DOHH2 (cell line): ENCODE measurements around the gene CRTC3.

Experiments used
- H3F3A ChIP-seq: fragments of 200-600 bp; sonication (generic), shearing (Covaris generic); 2 replicates; pipeline ENCODE4 v1.6.0; 2016; ENCODE audit warnings: antibody characterized with exemption, mild to moderate bottlenecking; ENCODE audit not compliant: control insufficient read depth, insufficient read depth
- H3K27ac ChIP-seq: fragments of 200-600 bp; sonication (generic); 2 replicates; pipeline ENCODE4 v1.5.1; 2014; ENCODE audit warnings: low read depth, mild to moderate bottlenecking, low read length, moderate library complexity
- H3K27me3 ChIP-seq: fragments of 200-600 bp; sonication (generic); 2 replicates; pipeline ENCODE4 v1.6.1; 2014; ENCODE audit warnings: mild to moderate bottlenecking, low read length, mixed read lengths; ENCODE audit not compliant: control insufficient read depth
- H3K36me3 ChIP-seq: fragments of 200-600 bp; sonication (generic); 2 replicates; pipeline ENCODE4 v1.6.1; 2014; ENCODE audit warnings: mild to moderate bottlenecking, low read length, moderate library complexity, mixed read lengths; ENCODE audit not compliant: control insufficient read depth
- H3K4me1 ChIP-seq: fragments of 200-600 bp; sonication (generic); 2 replicates; pipeline ENCODE4 v1.6.1; 2014; ENCODE audit warnings: mild to moderate bottlenecking, low read length, mixed read lengths; ENCODE audit not compliant: control insufficient read depth
- H3K4me2 ChIP-seq: fragments of 200-600 bp; sonication (generic); 2 replicates; pipeline ENCODE4 v1.6.0; 2014; ENCODE audit warnings: mild to moderate bottlenecking, low read length, moderate library complexity
- H3K4me3 ChIP-seq: fragments of 200-600 bp; sonication (generic); 2 replicates; pipeline ENCODE4 v1.5.1; 2014; ENCODE audit warnings: mild to moderate bottlenecking, low read length, mixed read lengths
- H3K79me2 ChIP-seq: fragments of 200-600 bp; sonication (generic); 2 replicates; pipeline ENCODE4 v1.6.1; 2014; ENCODE audit warnings: mild to moderate bottlenecking, low read length, mixed read lengths; ENCODE audit not compliant: control insufficient read depth
- H3K9me2 ChIP-seq: fragments of 200-600 bp; sonication (generic); replicated peaks from 2 replicates; pipeline ENCODE4 v1.6.1; 2014; ENCODE audit warnings: mild to moderate bottlenecking, low read length, mixed read lengths; ENCODE audit not compliant: control insufficient read depth
- H3K9me3 ChIP-seq: fragments of 200-600 bp; sonication (generic); 2 replicates; pipeline ENCODE4 v1.6.1; 2014; ENCODE audit warnings: antibody characterized with exemption, low read length, mixed read lengths; ENCODE audit not compliant: control insufficient read depth, insufficient read depth
- H4K20me1 ChIP-seq: fragments of 200-600 bp; sonication (generic); 2 replicates; pipeline ENCODE4 v1.6.0; 2014; ENCODE audit warnings: low read depth, mild to moderate bottlenecking, antibody characterized with exemption, low read length, moderate library complexity; ENCODE audit not compliant: control insufficient read depth, insufficient read depth
- EZH2phosphoT487 ChIP-seq: fragments of 200-600 bp; sonication (generic); IDR thresholded peaks from 2 replicates; pipeline ENCODE4 v1.6.1; 2017; ENCODE audit warnings: borderline replicate concordance, mild to moderate bottlenecking, antibody characterized with exemption, low read length, moderate library complexity, mixed read lengths
- TF ChIP-seq, protein P1 (sequence below): fragments of 200-600 bp; sonication (generic); IDR thresholded peaks from one replicate; pipeline ENCODE4 v1.5.1; 2014; ENCODE audit warnings: antibody characterized with exemption, mild to moderate bottlenecking, low read depth, low read length; ENCODE audit not compliant: poor library complexity, severe bottlenecking

CRTC3 gene

DNA sequence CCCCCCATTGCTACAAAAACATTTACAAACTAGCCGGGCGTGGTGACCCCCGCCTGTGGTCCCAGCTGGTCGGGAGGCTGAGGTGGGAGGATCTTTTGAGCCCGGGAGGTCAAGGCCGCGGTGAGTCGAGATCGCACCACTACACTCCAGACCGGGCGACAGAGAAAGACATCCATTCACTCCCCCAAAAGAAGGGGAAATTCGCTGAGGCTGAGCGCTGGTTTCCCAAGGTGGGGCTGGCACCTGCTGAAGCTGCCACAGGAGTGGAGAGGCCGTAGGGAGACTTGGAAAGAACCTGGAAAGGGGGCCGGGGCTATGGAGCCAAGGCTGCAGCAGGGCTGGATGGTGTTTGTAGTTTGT lies 732 bp upstream of the CRTC3 start:
- Histone ChIP-seq H3K36me3 (no peaks in the 10 kb centered on the region), H3K27me3 (no peaks in the 10 kb centered on the region), H3K27ac (no peak overlapping the region), H3F3A (0 out of 2 replicates have a peak, but pooled peaks cover 2% of the 10 kb centered on the region), H3K4me2 (peak overlapping the region; percentile 85), H3K79me2 (peaks cover 34% of the 10 kb centered on the region), H3K4me1 (peaks cover 16% of the 10 kb centered on the region), H3K4me3 (peak overlapping the region; percentile 88), H3K9me3 (no peaks in the 10 kb centered on the region), H4K20me1 (0 out of 2 replicates have a peak, but pooled peaks cover 4% of the 10 kb centered on the region), H3K9me2 (no peaks in the 10 kb centered on the region)
- TF ChIP-seq EZH2phosphoT487, result no peak
- TF ChIP-seq, protein P1, sequence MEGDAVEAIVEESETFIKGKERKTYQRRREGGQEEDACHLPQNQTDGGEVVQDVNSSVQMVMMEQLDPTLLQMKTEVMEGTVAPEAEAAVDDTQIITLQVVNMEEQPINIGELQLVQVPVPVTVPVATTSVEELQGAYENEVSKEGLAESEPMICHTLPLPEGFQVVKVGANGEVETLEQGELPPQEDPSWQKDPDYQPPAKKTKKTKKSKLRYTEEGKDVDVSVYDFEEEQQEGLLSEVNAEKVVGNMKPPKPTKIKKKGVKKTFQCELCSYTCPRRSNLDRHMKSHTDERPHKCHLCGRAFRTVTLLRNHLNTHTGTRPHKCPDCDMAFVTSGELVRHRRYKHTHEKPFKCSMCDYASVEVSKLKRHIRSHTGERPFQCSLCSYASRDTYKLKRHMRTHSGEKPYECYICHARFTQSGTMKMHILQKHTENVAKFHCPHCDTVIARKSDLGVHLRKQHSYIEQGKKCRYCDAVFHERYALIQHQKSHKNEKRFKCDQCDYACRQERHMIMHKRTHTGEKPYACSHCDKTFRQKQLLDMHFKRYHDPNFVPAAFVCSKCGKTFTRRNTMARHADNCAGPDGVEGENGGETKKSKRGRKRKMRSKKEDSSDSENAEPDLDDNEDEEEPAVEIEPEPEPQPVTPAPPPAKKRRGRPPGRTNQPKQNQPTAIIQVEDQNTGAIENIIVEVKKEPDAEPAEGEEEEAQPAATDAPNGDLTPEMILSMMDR, result no peak

DNA sequence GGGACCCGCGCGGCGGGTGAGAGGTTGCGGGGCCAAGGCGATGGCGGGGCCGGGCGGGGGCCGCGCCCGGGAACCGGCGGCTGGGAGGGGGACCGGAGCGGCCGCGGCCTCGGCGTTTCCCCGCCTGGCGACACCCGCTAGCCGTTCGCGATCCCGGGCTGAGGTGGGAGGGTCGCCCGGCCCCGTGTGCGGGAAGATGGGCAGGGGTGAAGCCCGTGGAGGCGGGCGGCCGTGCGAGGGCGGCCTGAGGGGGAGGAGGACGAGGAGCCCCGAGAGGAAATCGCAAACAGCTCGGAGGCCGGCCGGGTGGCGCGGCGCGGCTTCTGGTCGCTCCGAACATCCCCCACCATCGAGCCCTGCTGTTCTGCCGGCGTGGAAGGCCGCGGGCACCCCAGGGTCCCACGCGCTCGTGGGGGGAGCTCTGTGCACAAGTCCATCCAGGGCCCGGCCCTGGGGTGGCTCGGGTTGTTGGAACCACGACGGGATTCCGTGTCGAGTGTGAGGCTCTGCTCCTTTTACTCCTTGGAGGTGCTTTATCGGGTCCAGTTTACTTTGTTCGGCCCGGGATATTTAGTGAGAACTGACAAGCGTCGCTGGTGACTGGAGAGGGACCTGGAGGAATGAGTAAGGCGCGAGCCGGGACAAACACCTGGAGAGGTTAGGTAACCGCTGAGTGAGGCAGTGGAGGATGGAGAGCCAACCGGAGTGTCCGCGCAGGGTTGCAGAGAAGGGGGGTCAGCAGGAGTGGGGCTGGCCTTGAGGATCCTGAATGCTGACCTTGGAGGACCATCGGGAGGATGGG lies 728 bp downstream of the CRTC3 start:
- Histone ChIP-seq H3K79me2 (peaks cover 47% of the 10 kb centered on the region), H3K36me3 (no peaks in the 10 kb centered on the region), H3K4me3 (peak overlapping the region; percentile 88), H3F3A (0 out of 2 replicates have a peak, but pooled peaks cover 2% of the 10 kb centered on the region), H3K4me1 (peaks cover 19% of the 10 kb centered on the region), H3K4me2 (peak overlapping the region; percentile 85), H3K9me2 (no peaks in the 10 kb centered on the region), H3K27ac (no peak overlapping the region), H3K9me3 (no peaks in the 10 kb centered on the region), H3K27me3 (no peaks in the 10 kb centered on the region), H4K20me1 (0 out of 2 replicates have a peak, but pooled peaks cover 4% of the 10 kb centered on the region)
- TF ChIP-seq, protein P1, result no peak
- TF ChIP-seq EZH2phosphoT487, result no peak

DNA sequence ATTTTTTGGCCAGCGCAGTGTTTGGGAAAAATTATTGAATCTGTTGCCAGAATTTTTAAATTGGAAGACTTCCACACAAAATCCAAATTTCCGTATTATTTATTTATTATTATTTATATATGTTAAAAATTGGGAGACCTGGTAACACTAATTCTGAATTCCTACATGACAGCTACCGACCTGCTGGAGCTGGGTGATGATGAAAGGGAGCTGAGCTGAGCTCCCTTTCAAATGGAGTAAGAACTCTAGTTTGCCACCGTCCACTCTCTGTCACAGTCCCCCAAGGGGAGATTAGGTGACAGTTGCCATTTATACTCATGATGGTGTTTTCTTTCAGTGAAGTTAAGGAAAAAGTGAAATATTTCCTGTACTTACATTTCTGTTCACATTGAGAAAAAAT lies 1.4 kb downstream of the CRTC3 start:
- Histone ChIP-seq H3F3A (0 out of 2 replicates have a peak, but pooled peaks cover 2% of the 10 kb centered on the region), H3K27me3 (no peaks in the 10 kb centered on the region), H3K79me2 (peaks cover 54% of the 10 kb centered on the region), H3K4me2 (peak overlapping the region; percentile 85), H3K9me2 (no peaks in the 10 kb centered on the region), H3K4me1 (peaks cover 25% of the 10 kb centered on the region), H3K9me3 (no peaks in the 10 kb centered on the region), H3K27ac (no peak overlapping the region), H3K36me3 (no peaks in the 10 kb centered on the region), H3K4me3 (peak overlapping the region; percentile 88), H4K20me1 (0 out of 2 replicates have a peak, but pooled peaks cover 4% of the 10 kb centered on the region)
- no peak for TF ChIP-seq EZH2phosphoT487
- TF ChIP-seq, protein P1, result no peak
